HepG2 (cell line): Measurements from ENCODE around the gene PRKN. TPM values are rescaled to one million over a fixed set of nuclear protein-coding genes. Genes with fewer than 3 reads are reported as not detected.

ENCODE experiments used
- ATAC-seq: fragments of 200-7000 bp; cut with Tn5 transposase; 3 replicates; pipeline ENCODE4 v1.9.1; 2020; ENCODE audit warnings: mild to moderate bottlenecking, moderate library complexity
- BruUV-seq: library from RNA; stranded (reverse); fragments of 400-500 nt; replicated peaks from 2 replicates; lab custom pipeline; 2021; lab: Mats Ljungman, UMichigan
- CTCF ChIA-PET: fragments of 300-600 bp; formaldehyde crosslinking; extraction: SDS; loops from one replicate; lab custom pipeline; 2021; ENCODE audit warnings: low total read pairs, inconsistent platforms, low intra/inter-chr PET ratio; lab: Yijun Ruan, JAX
- POLR2A ChIA-PET: fragments of 350-600 bp; sonication (Branson Sonifier 250); formaldehyde crosslinking; loops from one replicate; lab custom pipeline; 2020; ENCODE audit warnings: antibody characterized with exemption, inconsistent platforms; lab: Yijun Ruan, JAX
- DNase-seq: peaks from one replicate; pipeline ENCODE4 v3.0.0-alpha.2; 2015; ENCODE audit warnings: low spot score
- FAIRE-seq: peaks from 3 replicates; lab custom pipeline; 2011; peaks lifted over from hg19 to GRCh38; lab: Jason Lieb, UNC
- H2AFZ ChIP-seq: one replicate; pipeline ENCODE4 v1.6.1; 2011; ENCODE audit warnings: low read length, inconsistent platforms
- H3K27ac ChIP-seq: fragments of 300-600 bp; 3 replicates; pipeline ENCODE4 v1.8.0; 2011; ENCODE audit warnings: mixed run types, mild to moderate bottlenecking, mixed read lengths, low read length, inconsistent platforms; ENCODE audit not compliant: insufficient read depth; ENCODE audit errors: extremely low read length
- H3K27me3 ChIP-seq, 2 experiments: fragments of 200-600 bp in 1 of 2; 2 replicates in 1 of 2; 3 replicates in 1 of 2; pipeline versions ENCODE4 v1.6.0 to v1.8.0; 2011; ENCODE audit warnings: low read length in 2 of 2, mild to moderate bottlenecking in 2 of 2, moderate library complexity in 2 of 2, inconsistent platforms in 1 of 2; ENCODE audit not compliant: insufficient read depth in 2 of 2, control insufficient read depth in 1 of 2
- H3K36me3 ChIP-seq, 2 experiments: fragments of 200-600 bp in 1 of 2; replicated peaks in 1 of 2; 2 replicates in 1 of 2; 3 replicates in 1 of 2; pipeline versions ENCODE4 v1.5.1 to v1.8.0; 2011; ENCODE audit warnings: low read length in 2 of 2, inconsistent platforms in 1 of 2; ENCODE audit not compliant: insufficient read depth in 2 of 2, control insufficient read depth in 1 of 2
- H3K4me1 ChIP-seq: 2 replicates; pipeline ENCODE4 v1.5.1; 2012; ENCODE audit warnings: low read length, inconsistent platforms; ENCODE audit not compliant: insufficient read depth
- H3K4me2 ChIP-seq: 2 replicates; pipeline ENCODE4 v1.6.0; 2011; ENCODE audit warnings: low read depth, low read length, inconsistent platforms
- H3K4me3 ChIP-seq, 3 experiments: fragments of 200-600 bp in 1 of 3; sonication (generic), shearing (Covaris generic) in 1 of 3; replicated peaks in 1 of 3; 2 replicates each; pipeline ENCODE4 v1.5.1; 2011 to 2016; ENCODE audit warnings: low read length in 3 of 3, inconsistent platforms in 2 of 3, low read depth in 2 of 3, mild to moderate bottlenecking in 2 of 3, control low read depth in 1 of 3, mixed read lengths in 1 of 3; ENCODE audit not compliant: insufficient read depth in 1 of 3
- H3K79me2 ChIP-seq: one replicate; pipeline ENCODE4 v1.6.1; 2011; ENCODE audit warnings: low read length, inconsistent platforms; ENCODE audit not compliant: insufficient read depth
- H3K9ac ChIP-seq: 2 replicates; pipeline ENCODE4 v1.6.0; 2011; ENCODE audit warnings: mild to moderate bottlenecking, low read depth, low read length, inconsistent platforms; ENCODE audit not compliant: insufficient read depth
- H3K9me3 ChIP-seq: 2 replicates; pipeline ENCODE4 v1.5.1; 2012; ENCODE audit warnings: mild to moderate bottlenecking, low read length
- H4K20me1 ChIP-seq: 2 replicates; pipeline ENCODE4 v1.6.0; 2011; ENCODE audit warnings: inconsistent platforms, mild to moderate bottlenecking, low read length, moderate library complexity; ENCODE audit not compliant: insufficient read depth
- ARNTL ChIP-seq: sonication (generic); formaldehyde crosslinking; IDR thresholded peaks from 2 replicates; pipeline ENCODE4 v1.4.0; 2020; ENCODE audit warnings: mild to moderate bottlenecking, missing genetic modification reagents
- HIVEP1 ChIP-seq: sonication (generic); formaldehyde crosslinking; IDR thresholded peaks from 2 replicates; pipeline ENCODE4 v1.4.0; 2020; ENCODE audit warnings: mild to moderate bottlenecking, missing genetic modification reagents
- KDM6A ChIP-seq: IDR thresholded peaks from 2 replicates; pipeline ENCODE4 v1.6.1; 2016; ENCODE audit warnings: low read depth
- KMT2B ChIP-seq: IDR thresholded peaks from 2 replicates; pipeline ENCODE4 v1.6.1; 2016; ENCODE audit warnings: missing genetic modification reagents, missing compliant biosample characterization
- MATR3 ChIP-seq: sonication (generic); formaldehyde crosslinking; IDR thresholded peaks from 2 replicates; pipeline ENCODE4 v1.4.0; 2020; ENCODE audit warnings: missing genetic modification reagents
- NCOR1 ChIP-seq: fragments of 200-600 bp; sonication (generic); IDR thresholded peaks from 2 replicates; pipeline ENCODE4 v1.7.0; 2017; ENCODE audit warnings: antibody characterized with exemption, low read length, borderline replicate concordance
- POLR2A ChIP-seq, 2 experiments: IDR thresholded peaks; 2 replicates each; pipeline ENCODE4 v1.6.1; 2011; ENCODE audit warnings: low read depth in 2 of 2, low read length in 2 of 2, mild to moderate bottlenecking in 1 of 2, moderate library complexity in 1 of 2; ENCODE audit not compliant: insufficient read depth in 1 of 2
- RAD51 ChIP-seq: fragments of 450-650 bp; IDR thresholded peaks from 2 replicates; pipeline ENCODE4 v1.6.1; 2016; ENCODE audit warnings: borderline replicate concordance
- TRIM24 ChIP-seq: sonication (generic); formaldehyde crosslinking; IDR thresholded peaks from 2 replicates; pipeline ENCODE4 v1.8.0; 2022; ENCODE audit warnings: mild to moderate bottlenecking, missing genetic modification reagents
- ZNF253 ChIP-seq: sonication (generic); formaldehyde crosslinking; IDR thresholded peaks from 2 replicates; pipeline ENCODE4 v1.8.0; 2022; ENCODE audit warnings: mild to moderate bottlenecking, missing genetic modification reagents, borderline replicate concordance
- ZNF331 ChIP-seq: sonication (generic); formaldehyde crosslinking; IDR thresholded peaks from 2 replicates; pipeline ENCODE4 v1.4.0; 2020; ENCODE audit warnings: missing genetic modification reagents
- ZNF549 ChIP-seq: sonication (generic); formaldehyde crosslinking; IDR thresholded peaks from 2 replicates; pipeline ENCODE4 v1.5.0; 2020; ENCODE audit warnings: missing genetic modification reagents
- ZSCAN20 ChIP-seq: sonication (generic); formaldehyde crosslinking; IDR thresholded peaks from 2 replicates; pipeline ENCODE4 v1.4.0; 2020; ENCODE audit warnings: missing genetic modification reagents, mild to moderate bottlenecking, borderline replicate concordance
- WGBS: methylation state at CpG from one replicate; pipeline ENCODE4 v1.1.6; 2017; ENCODE audit warnings: low lambda C conversion rate; 5-methylcytosine and 5-hydroxymethylcytosine counted together
- in situ Hi-C: cut with HindIII; loops from 2 replicates; pipeline ENCODE4 v1.10.0; 2017; ENCODE audit warnings: low pct_unique_long_range_greater_than_20kb; ENCODE audit not compliant: extremely low pct_ligation_motif_present
- intact Hi-C: fragments of 100-400 bp; cut with micrococcal nuclease; formaldehyde crosslinking; loops from one replicate; pipeline ENCODE4 v1.10.0; 2022; ENCODE audit not compliant: unreplicated experiment
- polyA plus RNA-seq, 8 experiments: library from polyadenylated mRNA; depleted of rRNA in 3 of 8; stranded (reverse) in 7 of 8; unstranded in 1 of 8; fragments of >200 nt; fragmentation: Illumina TruSeq in 4 of 8; extraction: Trizol in 4 of 8; gene quantifications; 2 replicates each; pipeline versions ENCODE4 v1.2.1 to v1.2.3, GENCODE V29; 2011 to 2016; ENCODE audit warnings: low read depth in 4 of 8, missing spikeins in 1 of 8, mixed read lengths in 1 of 8; ENCODE audit not compliant: insufficient read depth in 1 of 8
- total RNA-seq, 5 experiments: library from RNA; depleted of rRNA; stranded (reverse); fragments of >200 nt; fragmentation: Illumina TruSeq; extraction: Trizol; gene quantifications; 2 replicates each; pipeline ENCODE4 v1.2.3, GENCODE V29; 2016; ENCODE audit warnings: low read depth in 1 of 5
- TF ChIP-seq, protein P1 (sequence below): sonication (generic); formaldehyde crosslinking; IDR thresholded peaks from 2 replicates; pipeline ENCODE4 v1.4.0; 2020; ENCODE audit warnings: mild to moderate bottlenecking, missing genetic modification reagents
- TF ChIP-seq, protein P2 (sequence below): sonication (generic); formaldehyde crosslinking; IDR thresholded peaks from 2 replicates; pipeline ENCODE4 v1.8.0; 2023; ENCODE audit warnings: mild to moderate bottlenecking, missing genetic modification reagents
- TF ChIP-seq, protein P3 (sequence below): sonication (generic); formaldehyde crosslinking; IDR thresholded peaks from 2 replicates; pipeline ENCODE4 v1.4.0; 2020; ENCODE audit warnings: mild to moderate bottlenecking, missing genetic modification reagents

The PRKN gene
- total and polyA plus RNA-seq, 2 of the 13 experiments (the other 11 are each of a cell fraction or from before 2014, with no cell fraction given), result 0.31 to 0.44 TPM

DNA sequence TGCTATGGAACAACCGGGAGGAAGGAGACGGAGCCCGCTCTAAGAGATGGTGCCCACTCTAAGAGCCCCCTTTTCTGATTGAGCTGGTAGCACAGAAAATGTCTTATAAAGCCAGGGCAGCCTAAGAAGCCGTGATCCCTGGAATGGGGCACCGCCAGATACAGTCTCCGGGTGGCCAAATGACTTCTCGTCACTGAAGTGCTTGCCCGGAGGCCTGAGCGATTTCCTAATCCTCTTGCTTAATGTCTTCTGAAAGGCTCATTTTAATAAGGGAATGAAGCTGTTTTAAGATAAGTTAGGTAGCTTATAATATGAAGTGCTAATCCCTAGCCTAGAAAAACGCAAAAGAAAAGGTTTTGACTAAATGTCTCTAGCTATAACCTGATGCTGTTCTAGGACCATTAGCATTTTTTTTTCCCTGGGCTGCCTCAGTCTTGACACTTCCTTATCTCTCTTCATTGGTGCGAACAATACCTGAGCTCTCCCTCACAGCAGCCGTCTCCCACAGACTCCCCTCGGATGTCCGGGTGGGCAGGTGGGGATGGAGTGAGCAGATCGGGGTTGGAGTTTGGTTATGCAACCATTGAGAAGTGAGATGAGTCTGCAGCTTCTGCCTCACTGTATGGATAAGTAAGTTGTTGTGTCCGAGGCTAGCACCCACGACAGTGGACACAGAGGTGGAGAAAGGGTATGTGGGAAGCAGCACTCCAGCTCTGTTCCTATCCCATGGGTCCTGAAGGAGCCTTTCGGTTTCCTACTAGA, 894.3 kb downstream of the PRKN start:
- Histone ChIP-seq H3K27ac (no peak overlapping the region), H3K36me3 (no peaks in the 10 kb centered on the region), H3K4me3 (no peak overlapping the region), H3K9me3 (no peaks in the 10 kb centered on the region), H3K4me2 (no peak overlapping the region), H2AFZ (no peak overlapping the region), H3K4me1 (peaks cover 10% of the 10 kb centered on the region), H3K79me2 (no peaks in the 10 kb centered on the region), H3K27me3 (peaks cover 0 to 18% of the 10 kb centered on the region in 2 experiments; a peak in 4 of 5 replicates), H4K20me1 (no peaks in the 10 kb centered on the region), H3K9ac (no peak overlapping the region)
- ChIA-PET POLR2A (no interaction called here), CTCF (no interaction called here)
- no peak for TF ChIP-seq RAD51
- no peak for TF ChIP-seq HIVEP1 (CRISPR knock-in tag)
- no peak for TF ChIP-seq KDM6A (CRISPR knock-in tag)
- TF ChIP-seq POLR2A (IDR thresholded peaks at IDR 0.05; ENCODE audit: insufficient read depth in 1 of 2, low read depth in 2 of 2, low read length in 2 of 2), result no peak
- no peak for TF ChIP-seq ZNF549 (CRISPR knock-in tag)
- TF ChIP-seq, protein P1, sequence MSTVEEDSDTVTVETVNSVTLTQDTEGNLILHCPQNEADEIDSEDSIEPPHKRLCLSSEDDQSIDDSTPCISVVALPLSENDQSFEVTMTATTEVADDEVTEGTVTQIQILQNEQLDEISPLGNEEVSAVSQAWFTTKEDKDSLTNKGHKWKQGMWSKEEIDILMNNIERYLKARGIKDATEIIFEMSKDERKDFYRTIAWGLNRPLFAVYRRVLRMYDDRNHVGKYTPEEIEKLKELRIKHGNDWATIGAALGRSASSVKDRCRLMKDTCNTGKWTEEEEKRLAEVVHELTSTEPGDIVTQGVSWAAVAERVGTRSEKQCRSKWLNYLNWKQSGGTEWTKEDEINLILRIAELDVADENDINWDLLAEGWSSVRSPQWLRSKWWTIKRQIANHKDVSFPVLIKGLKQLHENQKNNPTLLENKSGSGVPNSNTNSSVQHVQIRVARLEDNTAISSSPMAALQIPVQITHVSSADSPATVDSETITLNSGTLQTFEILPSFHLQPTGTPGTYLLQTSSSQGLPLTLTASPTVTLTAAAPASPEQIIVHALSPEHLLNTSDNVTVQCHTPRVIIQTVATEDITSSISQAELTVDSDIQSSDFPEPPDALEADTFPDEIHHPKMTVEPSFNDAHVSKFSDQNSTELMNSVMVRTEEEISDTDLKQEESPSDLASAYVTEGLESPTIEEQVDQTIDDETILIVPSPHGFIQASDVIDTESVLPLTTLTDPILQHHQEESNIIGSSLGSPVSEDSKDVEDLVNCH (CRISPR knock-in tag), result no peak
- TF ChIP-seq NCOR1, result no peak
- TF ChIP-seq KMT2B, result no peak
- TF ChIP-seq ZNF253 (CRISPR knock-in tag), result no peak
- TF ChIP-seq, protein P2, sequence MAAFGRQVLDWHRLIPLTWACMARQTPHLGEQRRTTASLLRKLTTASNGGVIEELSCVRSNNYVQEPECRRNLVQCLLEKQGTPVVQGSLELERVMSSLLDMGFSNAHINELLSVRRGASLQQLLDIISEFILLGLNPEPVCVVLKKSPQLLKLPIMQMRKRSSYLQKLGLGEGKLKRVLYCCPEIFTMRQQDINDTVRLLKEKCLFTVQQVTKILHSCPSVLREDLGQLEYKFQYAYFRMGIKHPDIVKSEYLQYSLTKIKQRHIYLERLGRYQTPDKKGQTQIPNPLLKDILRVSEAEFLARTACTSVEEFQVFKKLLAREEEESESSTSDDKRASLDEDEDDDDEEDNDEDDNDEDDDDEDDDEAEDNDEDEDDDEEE (CRISPR knock-in tag), result no peak
- TF ChIP-seq TRIM24 (CRISPR knock-in tag), result no peak
- TF ChIP-seq MATR3 (CRISPR knock-in tag), result no peak
- TF ChIP-seq, protein P3, sequence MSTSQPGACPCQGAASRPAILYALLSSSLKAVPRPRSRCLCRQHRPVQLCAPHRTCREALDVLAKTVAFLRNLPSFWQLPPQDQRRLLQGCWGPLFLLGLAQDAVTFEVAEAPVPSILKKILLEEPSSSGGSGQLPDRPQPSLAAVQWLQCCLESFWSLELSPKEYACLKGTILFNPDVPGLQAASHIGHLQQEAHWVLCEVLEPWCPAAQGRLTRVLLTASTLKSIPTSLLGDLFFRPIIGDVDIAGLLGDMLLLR (CRISPR knock-in tag), result no peak
- TF ChIP-seq ARNTL (CRISPR knock-in tag), result no peak
- no peak for TF ChIP-seq ZNF331 (CRISPR knock-in tag)
- no peak for TF ChIP-seq ZSCAN20 (CRISPR knock-in tag)
- intact Hi-C loops, result no loop called here
- ATAC-seq, result no peak
- no peak for FAIRE-seq
- in situ Hi-C loops, result loop anchor here (25.0 kb wide), 1 partner anchor 904 kb away; the partner anchor contains the start of genes PACRG and PRKN
- 39% methylated on average over 18 of the region's 18 CpGs for WGBS
- BruUV-seq, result no TSS peak
- no peak for DNase-seq
